GM12878 (cell line): Measurements from ENCODE around the gene FBXL14.

Experiments used
- BCL11A ChIP-seq: IDR thresholded peaks from 2 replicates; pipeline ENCODE4 v1.6.1; 2011; ENCODE audit warnings: low read depth, low read length
- CTCF ChIP-seq, 3 experiments: IDR thresholded peaks in 2 of 3; conservative IDR thresholded peaks in 1 of 3; 2 replicates each; pipeline ENCODE4 v1.5.1; 2011; ENCODE audit warnings: low read depth in 3 of 3, low read length in 3 of 3, mild to moderate bottlenecking in 3 of 3, control low read depth in 2 of 3, moderate library complexity in 2 of 3, inconsistent platforms in 1 of 3, mixed read lengths in 1 of 3; ENCODE audit not compliant: control insufficient read depth in 2 of 3, insufficient read depth in 1 of 3; ENCODE audit errors: extremely low read depth in 1 of 3
- MAX ChIP-seq: IDR thresholded peaks from 2 replicates; pipeline ENCODE4 v1.6.1; 2012; ENCODE audit warnings: low read depth, low read length, improper control_type of control experiment
- POLR2A ChIP-seq: IDR thresholded peaks from 2 replicates; pipeline ENCODE4 v1.6.1; 2011; ENCODE audit warnings: low read depth, mild to moderate bottlenecking, low read length
- POLR2AphosphoS5 ChIP-seq: IDR thresholded peaks from 2 replicates; pipeline ENCODE4 v1.6.1; 2011; ENCODE audit warnings: mild to moderate bottlenecking, low read length, inconsistent platforms
- TBL1XR1 ChIP-seq: IDR thresholded peaks from 2 replicates; pipeline ENCODE4 v1.6.1; 2012; ENCODE audit warnings: low read depth, low read length, improper control_type of control experiment
- ZBTB33 ChIP-seq: fragments of 450-650 bp; IDR thresholded peaks from 2 replicates; pipeline ENCODE4 v1.6.1; 2017; ENCODE audit warnings: mild to moderate bottlenecking

GRCh38 chr12:1567852-1568251 is 26.5 kb downstream of the FBXL14 start:
- TF ChIP-seq CTCF (IDR thresholded peaks at IDR 0.05 in 2 of 3, conservative IDR thresholded peaks at IDR 0.05 in 1 of 3; ENCODE audit: control insufficient read depth in 2 of 3, extremely low read depth in 1 of 3, insufficient read depth in 1 of 3, low read depth in 3 of 3, low read length in 3 of 3) (no peak), POLR2A (no peak), TBL1XR1 (no peak), MAX (no peak), ZBTB33 (no peak), BCL11A (no peak), POLR2AphosphoS5 (no peak)
